SIG-M5 (cell line): ENCODE data around the gene PTPRD.
"Not testable (repeated sequence)": the region's sequence is repeated elsewhere in the genome, so short reads cannot be mapped to it uniquely, and the experiment has no call there.

Experiments used
- DNase-seq: peaks from one replicate; lab custom pipeline; 2025; lab: John Stamatoyannopoulos, UW

PTPRD gene

GRCh38 chr9:10479172-10479571, 133.6 kb downstream of the PTPRD start:
- DNase-seq = no peak

- DNase-seq = not testable (repeated sequence)
These were observed 163.6 kb downstream of the PTPRD start for GRCh38 chr9:10449201-10449617.

- DNase-seq = no peak
These were observed 165.8 kb downstream of the PTPRD start for GRCh38 chr9:10447036-10447435.

GRCh38 chr9:10443868-10444204, 169.0 kb downstream of the PTPRD start:
- no peak for DNase-seq

GRCh38 chr9:10443181-10443867, 169.5 kb downstream of the PTPRD start:
- DNase-seq = no peak

GRCh38 chr9:10438955-10439354, 173.8 kb downstream of the PTPRD start:
- DNase-seq = no peak

- DNase-seq = no peak
These were observed 176.0 kb downstream of the PTPRD start for GRCh38 chr9:10436756-10437155.

- no peak for DNase-seq
These were observed 178.4 kb downstream of the PTPRD start for GRCh38 chr9:10434412-10434811.

- no peak for DNase-seq
These were observed 201.5 kb downstream of the PTPRD start for GRCh38 chr9:10411272-10411671.

- DNase-seq = no peak
These were observed 209.5 kb downstream of the PTPRD start for GRCh38 chr9:10403283-10403682.

GRCh38 chr9:10396615-10397014, 216.2 kb downstream of the PTPRD start:
- no peak for DNase-seq

- no peak for DNase-seq
These were observed 225.5 kb downstream of the PTPRD start for GRCh38 chr9:10387282-10387681.

- DNase-seq = no peak
These were observed 241.0 kb downstream of the PTPRD start for GRCh38 chr9:10371824-10372223.

- no peak for DNase-seq
These were observed 246.5 kb downstream of the PTPRD start for GRCh38 chr9:10366171-10366779.

GRCh38 chr9:10354591-10354990, 258.2 kb downstream of the PTPRD start:
- no peak for DNase-seq

- not testable (repeated sequence) for DNase-seq
These were observed 267.2 kb downstream of the PTPRD start for GRCh38 chr9:10345621-10346020.

- no peak for DNase-seq
These were observed 271.7 kb downstream of the PTPRD start for GRCh38 chr9:10341057-10341456.

- no peak for DNase-seq
These were observed 273.6 kb downstream of the PTPRD start for GRCh38 chr9:10339152-10339551.

- DNase-seq = no peak
These were observed 281.6 kb downstream of the PTPRD start for GRCh38 chr9:10331157-10331556.

GRCh38 chr9:10282084-10282483, 330.7 kb downstream of the PTPRD start:
- DNase-seq = no peak

GRCh38 chr9:10274988-10275387, 337.8 kb downstream of the PTPRD start:
- no peak for DNase-seq

- no peak for DNase-seq
These were observed 338.6 kb downstream of the PTPRD start for GRCh38 chr9:10274175-10274574.

- DNase-seq = no peak
These were observed 340.0 kb downstream of the PTPRD start for GRCh38 chr9:10272830-10273229.
